H1 (cell line): ENCODE results near the gene SLC26A4. TPM values are rescaled to one million over a fixed set of nuclear protein-coding genes. Genes with fewer than 3 reads are reported as not detected.

Source experiments
- CTCF ChIA-PET: fragments of 300-600 bp; sonication (Branson Sonifier 250); formaldehyde crosslinking; loops from one replicate; lab custom pipeline; 2021; ENCODE audit not compliant: partially characterized antibody; lab: Charles Lee
- POLR2A ChIA-PET: fragments of 300-600 bp; sonication (Branson Sonifier 250); formaldehyde crosslinking; loops from one replicate; lab custom pipeline; 2021; ENCODE audit warnings: inconsistent platforms; ENCODE audit not compliant: partially characterized antibody; lab: Charles Lee
- DNase-seq, 2 experiments: peaks; one replicate each; pipeline versions ENCODE4 v3.0.0 to v3.0.0-alpha.2; 2010 to 2022; ENCODE audit warnings: low spot score in 2 of 2, low read depth in 1 of 2, mixed read lengths in 1 of 2
- FAIRE-seq: peaks from 2 replicates; lab custom pipeline; 2011; peaks lifted over from hg19 to GRCh38; lab: Jason Lieb, UNC
- H2AFZ ChIP-seq: 2 replicates; pipeline ENCODE4 v1.8.1; 2012; ENCODE audit warnings: low read length, inconsistent platforms
- H2AK5ac ChIP-seq: 2 replicates; pipeline ENCODE4 v1.6.1; 2013; ENCODE audit warnings: low read depth, low read length
- H2BK120ac ChIP-seq: replicated peaks from 2 replicates; pipeline ENCODE3; 2013; ENCODE audit warnings: low read depth, low read length, inconsistent platforms
- H2BK12ac ChIP-seq: 2 replicates; pipeline ENCODE4 v1.6.1; 2013; ENCODE audit warnings: low read depth, low read length
- H2BK15ac ChIP-seq: 2 replicates; pipeline ENCODE4 v1.6.1; 2013; ENCODE audit warnings: low read length
- H2BK20ac ChIP-seq: 2 replicates; pipeline ENCODE4 v1.6.1; 2013; ENCODE audit warnings: low read length
- H2BK5ac ChIP-seq: 2 replicates; pipeline ENCODE4 v1.6.1; 2013; ENCODE audit warnings: low read depth, low read length
- H3K14ac ChIP-seq: 2 replicates; pipeline ENCODE4 v1.6.1; 2013; ENCODE audit warnings: inconsistent platforms; ENCODE audit not compliant: insufficient read length
- H3K18ac ChIP-seq: 2 replicates; pipeline ENCODE4 v1.6.1; 2013; ENCODE audit warnings: low read length; ENCODE audit errors: extremely low read depth
- H3K23ac ChIP-seq: 2 replicates; pipeline ENCODE4 v1.6.1; 2013; ENCODE audit warnings: inconsistent platforms; ENCODE audit not compliant: insufficient read length
- H3K23me2 ChIP-seq: 2 replicates; pipeline ENCODE4 v1.6.1; 2013; ENCODE audit warnings: low read depth, low read length
- H3K27ac ChIP-seq: 2 replicates; pipeline ENCODE4 v1.6.1; 2011; ENCODE audit warnings: low read depth, low read length, inconsistent platforms
- H3K27me3 ChIP-seq, 4 experiments: replicated peaks in 1 of 4; 1 replicate in 1 of 4; 2 replicates in 3 of 4; pipeline versions ENCODE4 v1.6.1 to v1.8.1; 2011 to 2013; ENCODE audit warnings: low read length in 3 of 4, mild to moderate bottlenecking in 3 of 4, inconsistent platforms in 2 of 4, mixed read lengths in 2 of 4, moderate library complexity in 1 of 4; ENCODE audit not compliant: control insufficient read depth in 3 of 4, insufficient read depth in 3 of 4; ENCODE audit errors: extremely low read depth in 1 of 4
- H3K36me3 ChIP-seq, 4 experiments: 2 replicates each; pipeline versions ENCODE4 v1.6.1 to v1.8.1; 2011 to 2013; ENCODE audit warnings: mild to moderate bottlenecking in 4 of 4, low read length in 3 of 4, moderate library complexity in 2 of 4, control low read depth in 1 of 4, inconsistent platforms in 1 of 4; ENCODE audit not compliant: insufficient read depth in 4 of 4, control insufficient read depth in 2 of 4
- H3K4ac ChIP-seq: replicated peaks from 2 replicates; pipeline ENCODE3; 2013; ENCODE audit warnings: low read length, low read depth, mixed read lengths, inconsistent platforms; ENCODE audit not compliant: insufficient read length
- H3K4me1 ChIP-seq, 4 experiments: replicated peaks in 1 of 4; 1 replicate in 1 of 4; 2 replicates in 3 of 4; pipeline versions ENCODE4 v1.6.1 to v1.8.1; 2011 to 2013; ENCODE audit warnings: low read length in 3 of 4, inconsistent platforms in 2 of 4, mixed read lengths in 1 of 4; ENCODE audit not compliant: insufficient read depth in 4 of 4, control insufficient read depth in 3 of 4
- H3K4me2 ChIP-seq, 2 experiments: 2 replicates each; pipeline versions ENCODE4 v1.6.1 to v1.8.1; 2011 to 2013; ENCODE audit warnings: low read depth in 2 of 2, low read length in 2 of 2, control low read depth in 1 of 2, inconsistent platforms in 1 of 2, mild to moderate bottlenecking in 1 of 2; ENCODE audit not compliant: insufficient read depth in 1 of 2
- H3K4me3 ChIP-seq, 4 experiments: fragments of 200-600, 300-600 bp in 1 of 4; sonication (generic), shearing (Covaris generic), sonication (Bioruptor Twin) in 1 of 4; 2 replicates each; pipeline versions ENCODE4 v1.5.1 to v1.8.1; 2011 to 2016; ENCODE audit warnings: low read length in 4 of 4, low read depth in 3 of 4, control low read depth in 2 of 4, inconsistent platforms in 2 of 4, mild to moderate bottlenecking in 2 of 4, mixed read lengths in 1 of 4, moderate library complexity in 1 of 4; ENCODE audit not compliant: insufficient read depth in 2 of 4; ENCODE audit errors: extremely low read depth in 1 of 4
- H3K56ac ChIP-seq: replicated peaks from 2 replicates; pipeline ENCODE3; 2013; ENCODE audit warnings: low read depth, mild to moderate bottlenecking, mixed read lengths, low read length, inconsistent platforms; ENCODE audit not compliant: insufficient read length
- H3K79me1 ChIP-seq: 2 replicates; pipeline ENCODE4 v1.6.1; 2013; ENCODE audit warnings: low read depth, low read length, control low read depth
- H3K79me2 ChIP-seq, 2 experiments: 2 replicates each; pipeline versions ENCODE4 v1.6.1 to v1.8.1; 2012 to 2013; ENCODE audit warnings: low read length in 2 of 2, mild to moderate bottlenecking in 2 of 2, inconsistent platforms in 1 of 2; ENCODE audit not compliant: insufficient read depth in 2 of 2, control insufficient read depth in 1 of 2
- H3K9ac ChIP-seq, 4 experiments: replicated peaks in 1 of 4; 1 replicate in 1 of 4; 2 replicates in 3 of 4; pipeline versions ENCODE4 v1.6.1 to v1.8.1; 2011 to 2013; ENCODE audit warnings: low read depth in 3 of 4, low read length in 3 of 4, control low read depth in 2 of 4, mild to moderate bottlenecking in 2 of 4, moderate library complexity in 2 of 4, inconsistent platforms in 1 of 4; ENCODE audit errors: extremely low read depth in 1 of 4
- H3K9me3 ChIP-seq, 2 experiments: 2 replicates each; pipeline versions ENCODE4 v1.6.1 to v1.8.1; 2012 to 2013; ENCODE audit warnings: mild to moderate bottlenecking in 2 of 2, moderate library complexity in 2 of 2, control low read depth in 1 of 2, inconsistent platforms in 1 of 2, low read depth in 1 of 2, low read length in 1 of 2, mixed read lengths in 1 of 2; ENCODE audit not compliant: insufficient read depth in 2 of 2
- H4K20me1 ChIP-seq, 2 experiments: replicated peaks in 1 of 2; 2 replicates each; pipeline versions ENCODE3 to v1.8.1; 2011 to 2013; ENCODE audit warnings: inconsistent platforms in 2 of 2, low read length in 2 of 2, mild to moderate bottlenecking in 1 of 2; ENCODE audit not compliant: insufficient read depth in 2 of 2, control insufficient read depth in 1 of 2
- H4K5ac ChIP-seq: 2 replicates; pipeline ENCODE4 v1.6.1; 2013; ENCODE audit warnings: low read length, low read depth, mixed read lengths, inconsistent platforms; ENCODE audit not compliant: insufficient read length
- H4K8ac ChIP-seq: 2 replicates; pipeline ENCODE4 v1.8.0; 2013; ENCODE audit warnings: mild to moderate bottlenecking, moderate library complexity, low read length, inconsistent platforms; ENCODE audit not compliant: insufficient read depth; ENCODE audit errors: extremely low read depth
- H4K91ac ChIP-seq: replicated peaks from 2 replicates; pipeline ENCODE3; 2013; ENCODE audit warnings: low read length, mixed read lengths, inconsistent platforms; ENCODE audit not compliant: insufficient read length
- CBX8 ChIP-seq: fragments of 300-800, 300-1000 bp; sonication (generic); IDR thresholded peaks from 2 replicates; pipeline ENCODE4 v1.7.1; 2016; ENCODE audit warnings: low read depth, low read length, borderline replicate concordance
- CEBPB ChIP-seq: IDR thresholded peaks from 2 replicates; pipeline ENCODE4 v1.6.1; 2012; ENCODE audit warnings: low read depth, low read length
- CHD1 ChIP-seq: IDR thresholded peaks from 2 replicates; pipeline ENCODE4 v1.6.1; 2012; ENCODE audit warnings: low read depth, low read length, improper control_type of control experiment
- EGR1 ChIP-seq: IDR thresholded peaks from 2 replicates; pipeline ENCODE4 v1.6.1; 2011; ENCODE audit warnings: low read depth, low read length, borderline replicate concordance
- FOSL1 ChIP-seq: IDR thresholded peaks from 2 replicates; pipeline ENCODE4 v1.6.1; 2011; ENCODE audit warnings: mild to moderate bottlenecking, low read depth, low read length, moderate library complexity; ENCODE audit not compliant: insufficient read depth
- HDAC2 ChIP-seq, 2 experiments: fragments of 300-600 bp in 1 of 2; sonication (generic) in 1 of 2; IDR thresholded peaks; 2 replicates each; pipeline ENCODE4 v1.6.1; 2011 to 2012; ENCODE audit warnings: low read depth in 2 of 2, low read length in 2 of 2, mild to moderate bottlenecking in 2 of 2, moderate library complexity in 2 of 2, borderline replicate concordance in 1 of 2, inconsistent platforms in 1 of 2
- KDM1A ChIP-seq: fragments of 200-600, 300-600 bp; sonication (generic); IDR thresholded peaks from 2 replicates; pipeline ENCODE4 v1.7.1; 2016; ENCODE audit warnings: mild to moderate bottlenecking, low read length, borderline replicate concordance
- POLR2A ChIP-seq, 2 experiments: IDR thresholded peaks; 1 replicate in 1 of 2; 2 replicates in 1 of 2; pipeline ENCODE4 v1.6.1; 2011; ENCODE audit warnings: low read depth in 2 of 2, low read length in 2 of 2, mild to moderate bottlenecking in 2 of 2; ENCODE audit errors: control extremely low read depth in 1 of 2
- RXRA ChIP-seq: IDR thresholded peaks from 2 replicates; pipeline ENCODE4 v1.6.1; 2011; ENCODE audit warnings: low read depth, mild to moderate bottlenecking, low read length, moderate library complexity; ENCODE audit not compliant: insufficient read depth
- ZNF274 ChIP-seq: IDR thresholded peaks from 2 replicates; pipeline ENCODE4 v1.7.0; 2012; ENCODE audit warnings: low read length, borderline replicate concordance; ENCODE audit errors: extremely low read depth
- WGBS, 2 experiments: shearing (Covaris generic) in 1 of 2; methylation state at CpG; one replicate each; pipeline versions ENCODE4 v1.1.6 to v1.1.7; 2013 to 2015; ENCODE audit warnings: low lambda C conversion rate in 2 of 2, mixed read lengths in 2 of 2, inconsistent platforms in 1 of 2, low coverage in 1 of 2, missing lambda C conversion rate in 1 of 2; ENCODE audit not compliant: insufficient replicate concordance in 2 of 2, insufficient coverage in 1 of 2, insufficient read length in 1 of 2; ENCODE audit errors: extremely low coverage in 1 of 2, missing lambda C conversion rate in 1 of 2; 5-methylcytosine and 5-hydroxymethylcytosine counted together
- polyA plus RNA-seq, 7 experiments: library from polyadenylated mRNA; depleted of rRNA in 3 of 7; stranded (reverse) in 5 of 7; unstranded in 2 of 7; fragments of >200 nt in 5 of 7; fragments of 200-250 nt in 2 of 7; gene quantifications; 1 replicate in 5 of 7; 2 replicates in 1 of 7; 4 replicates in 1 of 7; pipeline versions ENCODE4 v1.2.1 to v1.2.3, GENCODE V29; 2011 to 2013; ENCODE audit warnings: missing spikeins in 2 of 7, mixed read lengths in 2 of 7
- total RNA-seq: library from RNA; stranded (reverse); fragmentation: NEBNext Ultra II Directional; extraction: Animal tissue kit (Norgen Biotek cat#: 25700); gene quantifications from 2 replicates; pipeline ENCODE4 v1.2.1, GENCODE V29; 2021
- TF ChIP-seq, protein P1 (sequence below): IDR thresholded peaks from 2 replicates; pipeline ENCODE4 v1.6.1; 2012; ENCODE audit warnings: low read length, inconsistent platforms

SLC26A4 gene
- total and polyA plus RNA-seq, 2 of the 8 experiments (the other 6 are each of a cell fraction or from before 2014, with no cell fraction given) = 0.11 to 0.35 TPM

DNA sequence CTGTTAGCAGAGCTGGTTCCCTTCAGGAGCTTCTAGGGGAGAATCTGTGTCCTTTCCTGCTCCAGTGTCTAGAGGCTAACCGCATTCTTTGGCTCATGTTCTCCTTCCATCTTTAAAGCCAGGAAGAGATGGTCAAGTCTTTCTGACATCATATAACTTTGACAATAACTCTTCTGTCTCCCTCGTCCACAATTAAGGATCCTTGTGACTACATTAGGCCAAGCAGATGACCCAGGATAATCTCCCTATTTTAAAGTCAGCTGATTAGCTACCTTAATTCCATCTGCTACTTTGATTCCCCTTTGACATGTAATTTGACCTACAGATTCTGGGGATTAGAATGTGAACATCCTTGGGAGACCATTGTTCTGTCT is 28.1 kb upstream of the SLC26A4 start:
- Histone ChIP-seq H2AFZ (no peak overlapping the region), H3K4me1 (peaks cover 0 to 6% (median 2%) of the 10 kb centered on the region in 4 experiments; a peak in 3 of 7 replicates), H2BK20ac (no peak overlapping the region), H3K4me2 (no peak overlapping the region), H3K23me2 (no peaks in the 10 kb centered on the region), H3K14ac (no peak overlapping the region), H3K9ac (no peak overlapping the region), H3K36me3 (no peaks in the 10 kb centered on the region), H3K4me3 (no peak overlapping the region), H4K20me1 (no peaks in the 10 kb centered on the region), H4K8ac (no peak overlapping the region), H3K56ac (no peak overlapping the region), H3K23ac (no peak overlapping the region), H4K91ac (no peak overlapping the region), H2BK15ac (no peak overlapping the region), H3K27me3 (no peaks in the 10 kb centered on the region), H4K5ac (no peak overlapping the region), H2BK120ac (no peak overlapping the region), H3K4ac (no peak overlapping the region), H2AK5ac (no peak overlapping the region), H3K79me1 (no peaks in the 10 kb centered on the region), H3K79me2 (no peaks in the 10 kb centered on the region), H3K18ac (no peak overlapping the region), H2BK12ac (no peak overlapping the region), H3K27ac (no peak overlapping the region), H3K9me3 (no peaks in the 10 kb centered on the region), H2BK5ac (no peak overlapping the region)
- no peak for DNase-seq
- POLR2A ChIA-PET = no interaction called here
- no peak for FAIRE-seq
- WGBS, 2 experiments = 90% methylated on average over 2 of the region's 2 CpGs; no CpG with 5 or more reads in 1 of the 2 experiments
- CTCF ChIA-PET = interaction anchor here (0.9 to 2.9 kb wide), 4 partner anchors 9 to 13 kb away, joined by 3 to 11 read pairs (median 4); no protein-coding TSS in a partner anchor
- no peak for TF ChIP-seq CEBPB
- no peak for TF ChIP-seq HDAC2 (IDR thresholded peaks at IDR 0.05; ENCODE audit: borderline replicate concordance in 1 of 2, low read depth in 2 of 2, low read length in 2 of 2)
- TF ChIP-seq POLR2A (IDR thresholded peaks at IDR 0.05; ENCODE audit: control extremely low read depth in 1 of 2, low read depth in 2 of 2, low read length in 2 of 2) = no peak
- no peak for TF ChIP-seq EGR1
- no peak for TF ChIP-seq KDM1A
- no peak for TF ChIP-seq CBX8
- no peak for TF ChIP-seq FOSL1
- TF ChIP-seq ZNF274 = no peak
- no peak for TF ChIP-seq RXRA
- TF ChIP-seq, protein P1, sequence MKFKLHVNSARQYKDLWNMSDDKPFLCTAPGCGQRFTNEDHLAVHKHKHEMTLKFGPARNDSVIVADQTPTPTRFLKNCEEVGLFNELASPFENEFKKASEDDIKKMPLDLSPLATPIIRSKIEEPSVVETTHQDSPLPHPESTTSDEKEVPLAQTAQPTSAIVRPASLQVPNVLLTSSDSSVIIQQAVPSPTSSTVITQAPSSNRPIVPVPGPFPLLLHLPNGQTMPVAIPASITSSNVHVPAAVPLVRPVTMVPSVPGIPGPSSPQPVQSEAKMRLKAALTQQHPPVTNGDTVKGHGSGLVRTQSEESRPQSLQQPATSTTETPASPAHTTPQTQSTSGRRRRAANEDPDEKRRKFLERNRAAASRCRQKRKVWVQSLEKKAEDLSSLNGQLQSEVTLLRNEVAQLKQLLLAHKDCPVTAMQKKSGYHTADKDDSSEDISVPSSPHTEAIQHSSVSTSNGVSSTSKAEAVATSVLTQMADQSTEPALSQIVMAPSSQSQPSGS = no peak
- no peak for TF ChIP-seq CHD1
